GM19438 (cell line): ENCODE data around the gene PDXDC1.
"Not testable (repeated sequence)": the region's sequence is repeated elsewhere in the genome, so short reads cannot be mapped to it uniquely, and the experiment has no call there.

Source experiments
- ATAC-seq: cut with Tn5 transposase; IDR thresholded peaks from one replicate; pipeline ENCODE4 v1.9.1; 2021; ENCODE audit warnings: low read depth; ENCODE audit not compliant: unreplicated experiment

PDXDC1 gene

DNA sequence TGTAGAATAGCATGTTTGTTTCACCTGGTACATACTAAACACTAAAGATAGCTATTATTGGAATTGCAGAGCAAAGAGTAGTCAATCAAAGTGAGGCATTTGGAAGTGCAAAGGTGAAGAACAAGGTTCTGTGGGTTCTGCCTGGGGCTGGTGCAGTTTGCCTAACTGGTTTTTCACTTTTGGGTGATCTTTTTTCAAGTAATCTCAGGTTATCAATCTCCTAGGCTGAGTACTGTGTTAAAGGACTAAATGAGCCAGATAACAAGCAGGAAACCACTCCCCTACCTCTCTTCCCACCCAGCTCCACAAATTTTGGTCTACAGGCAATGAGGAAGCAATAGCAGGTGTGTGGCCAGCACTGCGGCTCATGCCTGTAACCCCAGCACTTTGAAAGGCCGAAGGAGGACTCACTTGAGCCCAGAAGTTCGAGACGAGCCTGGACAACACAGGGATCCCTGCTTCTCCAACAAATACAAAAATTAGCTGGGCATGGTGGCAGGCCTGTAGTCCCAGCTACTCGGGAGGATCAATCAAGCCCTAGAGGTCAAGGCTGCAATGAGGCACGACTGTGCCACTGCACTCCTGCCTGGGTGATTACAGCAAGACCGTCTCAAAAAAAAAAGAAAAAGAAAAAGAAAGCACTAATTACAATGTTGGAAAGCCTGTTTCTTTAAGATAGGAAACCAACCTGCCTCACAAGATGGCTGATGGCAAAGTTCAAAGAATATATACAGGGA lies 83.0 kb downstream of the PDXDC1 start:
- no peak for ATAC-seq

GRCh38 chr16:15059324-15059723 lies 84.5 kb downstream of the PDXDC1 start:
- ATAC-seq = no peak

DNA sequence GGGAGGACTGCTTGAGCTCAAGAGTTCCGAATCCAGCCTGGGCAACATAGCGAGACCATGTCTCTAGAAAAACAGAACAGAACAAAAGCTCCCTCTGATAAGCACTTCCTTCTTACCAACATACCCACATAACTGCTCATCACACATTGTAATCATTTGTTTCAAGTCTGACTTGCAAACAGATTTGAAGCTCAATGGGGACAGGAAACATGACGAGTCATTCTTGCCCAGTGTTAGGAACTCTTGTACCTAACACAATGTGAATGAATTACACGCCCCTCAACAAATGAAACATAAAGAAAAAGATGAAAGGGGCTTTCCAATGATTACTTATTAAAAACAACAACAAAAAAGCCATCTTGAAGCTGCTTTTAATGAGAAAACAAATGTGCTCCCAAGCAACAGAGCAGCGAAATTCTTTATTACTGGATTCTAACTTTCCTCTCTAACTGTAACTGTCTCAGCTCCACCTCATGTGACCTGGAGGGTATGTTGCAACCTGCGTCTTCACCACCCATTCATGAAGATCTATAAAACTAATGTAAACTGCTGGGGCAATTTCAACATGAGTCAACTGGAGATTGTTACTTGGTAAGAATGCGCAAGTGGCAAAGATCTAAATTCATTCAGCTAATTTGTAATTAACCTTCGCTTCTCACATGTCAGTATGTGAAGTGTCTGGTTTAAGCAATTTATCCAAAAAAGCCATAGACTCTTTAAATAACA lies 87.4 kb downstream of the PDXDC1 start:
- not testable (repeated sequence) for ATAC-seq

- not testable (repeated sequence) for ATAC-seq
Measured at GRCh38 chr16:15065961-15066360, 91.1 kb downstream of the PDXDC1 start.

DNA sequence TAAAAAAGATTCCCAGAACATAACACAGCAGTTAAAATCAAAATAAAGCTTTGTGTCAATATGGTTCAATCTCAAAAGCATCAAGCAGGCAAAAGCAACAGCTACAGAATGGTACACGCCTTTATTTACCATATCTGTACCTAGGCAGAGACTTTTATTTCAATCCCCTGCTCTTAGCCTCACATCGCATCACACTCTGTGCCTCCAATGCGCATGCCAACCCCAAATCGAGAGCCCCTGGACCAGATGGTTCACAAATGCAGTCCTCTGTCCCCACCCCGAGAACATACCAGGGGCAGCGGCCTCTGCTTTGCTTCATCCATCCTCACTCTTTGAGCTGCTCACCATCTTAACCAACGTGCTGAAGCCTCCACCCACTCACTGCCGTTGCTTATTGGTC lies 91.9 kb downstream of the PDXDC1 start:
- ATAC-seq = not testable (repeated sequence)

- not testable (repeated sequence) for ATAC-seq
Measured at GRCh38 chr16:15071013-15071412, 96.2 kb downstream of the PDXDC1 start.

DNA sequence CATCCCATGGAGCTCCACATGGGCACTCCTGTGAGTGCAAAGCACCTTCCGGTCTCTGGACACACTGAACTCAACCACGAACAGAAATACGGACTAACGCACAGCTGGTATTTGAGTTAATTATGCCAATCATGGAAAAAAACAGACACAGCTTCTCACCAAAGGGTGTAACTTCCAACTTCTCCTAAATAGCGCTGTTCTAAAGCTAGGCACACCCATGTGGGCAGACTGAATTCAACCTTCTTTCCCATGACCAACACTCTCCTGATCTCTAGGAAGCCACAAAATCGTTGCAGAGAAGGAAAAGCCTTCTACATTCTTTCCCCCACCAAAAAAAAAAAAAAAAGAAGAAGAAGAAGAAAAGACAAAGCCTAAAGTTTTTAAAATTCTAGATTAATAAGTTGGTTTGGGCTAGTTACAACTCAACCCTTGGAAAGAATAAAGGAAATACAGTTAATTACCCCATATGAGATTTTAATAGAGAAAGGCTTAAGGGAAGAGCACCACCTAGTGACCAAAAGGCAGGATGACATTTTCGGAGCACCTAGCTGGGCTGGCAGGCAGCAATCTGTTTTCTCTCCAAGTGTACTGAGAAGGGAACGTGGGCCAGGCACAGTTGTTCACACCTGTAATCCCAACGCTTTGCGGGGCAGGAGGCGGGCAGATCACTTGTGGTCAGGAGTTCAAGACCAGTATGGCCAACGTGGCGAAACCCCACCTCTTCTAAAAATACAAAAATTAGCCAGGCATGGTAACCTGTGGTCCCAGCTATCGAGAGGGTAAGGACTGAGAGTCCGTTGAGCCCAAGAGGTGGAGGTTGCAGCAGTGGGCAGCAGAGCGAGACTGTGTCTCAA lies 97.3 kb downstream of the PDXDC1 start:
- not testable (repeated sequence) for ATAC-seq

DNA sequence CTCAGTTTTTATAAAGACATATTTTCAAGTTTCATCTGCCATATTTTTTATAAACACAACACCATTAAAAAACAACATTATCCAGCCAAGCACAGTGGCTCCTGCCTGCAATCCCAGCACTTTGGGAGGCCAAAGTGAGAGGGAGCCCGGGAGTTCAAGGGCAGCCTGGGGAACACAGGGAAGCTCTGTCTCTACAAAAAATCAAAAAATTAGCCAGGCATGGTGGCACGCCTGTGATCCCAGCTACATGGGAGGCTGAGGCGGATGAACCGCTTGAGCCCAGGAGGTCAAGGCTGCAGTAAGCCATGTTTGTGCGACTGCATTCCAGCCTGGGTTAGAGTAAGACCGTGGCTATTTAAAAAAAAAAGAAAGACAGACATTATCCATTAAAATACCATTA lies 98.3 kb downstream of the PDXDC1 start:
- ATAC-seq = no peak

- not testable (repeated sequence) for ATAC-seq
Measured at GRCh38 chr16:15076161-15076560, 101.3 kb downstream of the PDXDC1 start.

- ATAC-seq = not testable (repeated sequence)
Measured at GRCh38 chr16:15080883-15081282, 106.1 kb downstream of the PDXDC1 start.

GRCh38 chr16:15082788-15083187 lies 108.0 kb downstream of the PDXDC1 start:
- ATAC-seq = not testable (repeated sequence)

- not testable (repeated sequence) for ATAC-seq
Measured at GRCh38 chr16:15090663-15091269, 115.9 kb downstream of the PDXDC1 start.

- ATAC-seq = not testable (repeated sequence)
Measured at GRCh38 chr16:15093571-15093954, 118.7 kb downstream of the PDXDC1 start.

- ATAC-seq = peak; percentile 99
Measured at GRCh38 chr16:15093955-15094827, 119.4 kb downstream of the PDXDC1 start, which contains the start of gene RRN3. RRN3 (minus strand) TSS chr16:15094272; CDS start chr16:15094233, 39 bp downstream.

DNA sequence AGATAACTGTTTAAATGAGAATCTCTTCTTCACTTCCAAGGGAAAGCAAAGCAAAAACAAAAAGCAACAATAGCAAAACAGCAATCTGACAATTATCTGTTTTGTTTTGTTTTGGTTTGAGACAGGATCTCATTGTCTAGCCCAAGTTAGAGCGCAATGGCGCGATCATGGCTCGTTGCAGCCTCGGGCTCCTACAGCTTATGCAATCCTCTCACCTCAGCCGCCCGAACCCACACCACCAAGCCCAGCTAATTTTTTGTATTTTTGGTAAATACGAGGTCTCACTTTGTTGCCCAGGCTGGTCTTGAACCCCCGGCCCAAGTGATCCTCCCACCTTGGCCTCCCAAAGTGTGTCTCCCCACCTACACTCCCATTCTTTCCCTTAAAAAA lies 121.8 kb downstream of the PDXDC1 start:
- not testable (repeated sequence) for ATAC-seq

DNA sequence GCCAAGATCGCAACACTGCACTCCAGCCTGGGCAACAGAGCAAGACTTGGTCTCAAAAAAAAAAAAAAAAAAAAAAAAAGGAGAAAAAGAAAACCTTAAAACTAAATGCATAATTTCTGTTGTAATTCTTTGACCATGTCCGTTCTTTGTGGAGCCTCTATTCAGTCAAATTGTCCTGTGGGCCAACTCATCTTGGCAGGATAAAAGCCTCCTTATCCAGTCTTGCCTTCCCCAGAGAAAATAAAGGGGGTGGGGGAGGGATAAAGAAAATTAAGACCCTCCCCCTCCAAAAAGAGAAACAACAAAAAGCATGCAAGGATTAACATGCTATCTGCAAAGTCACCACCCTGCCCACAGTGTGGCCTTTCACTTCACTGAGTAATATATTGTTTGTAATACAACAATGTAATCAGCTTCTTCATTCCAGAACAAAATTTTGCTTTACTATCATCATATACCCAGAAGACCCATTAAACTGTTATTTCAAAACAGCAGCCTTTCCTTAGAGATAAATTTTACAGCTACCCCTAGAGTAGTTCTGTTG lies 124.6 kb downstream of the PDXDC1 start:
- not testable (repeated sequence) for ATAC-seq

GRCh38 chr16:15100372-15100987 lies 125.7 kb downstream of the PDXDC1 start:
- not testable (repeated sequence) for ATAC-seq

- not testable (repeated sequence) for ATAC-seq
Measured at GRCh38 chr16:15127641-15128425, 153.0 kb downstream of the PDXDC1 start.
